Erythroblast (primary cell): Measurements from ENCODE around the gene NRXN3.

ENCODE experiments used
- GATA1 ChIP-seq: IDR thresholded peaks from 2 replicates; pipeline ENCODE4 v1.6.1; 2011; ENCODE audit warnings: low read depth, mild to moderate bottlenecking, control low read depth, low read length, moderate library complexity
- POLR2A ChIP-seq: IDR thresholded peaks from 2 replicates; pipeline ENCODE4 v1.6.1; 2011; ENCODE audit warnings: mild to moderate bottlenecking, low read length

DNA sequence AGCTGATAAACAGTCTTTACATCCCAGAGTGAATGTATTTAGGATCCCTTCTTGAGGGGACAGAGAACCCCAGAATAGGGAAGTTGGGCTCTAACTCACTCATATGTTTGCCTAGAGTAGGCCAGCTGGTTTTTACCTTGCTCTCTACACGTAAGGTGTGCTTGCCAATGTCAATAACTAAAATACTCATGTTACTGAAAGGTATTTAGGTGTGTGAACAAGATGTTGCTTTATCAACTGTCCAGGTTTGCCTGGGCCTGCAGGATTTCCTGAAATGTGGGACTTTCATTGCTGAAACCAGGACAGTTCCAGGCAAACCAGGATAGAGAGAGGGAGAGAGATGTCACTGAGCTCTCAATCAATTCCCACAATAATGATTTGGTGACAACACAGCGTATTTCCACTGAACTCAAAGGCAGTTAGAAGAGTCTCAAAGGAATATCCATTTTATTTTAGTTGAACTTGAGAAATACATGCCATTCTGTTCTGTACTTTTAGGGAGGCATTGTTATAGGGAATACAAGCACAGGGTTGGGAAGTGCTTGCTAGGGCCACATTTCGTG is 171.7 kb downstream of the NRXN3 start:
- no peak for TF ChIP-seq POLR2A
- no peak for TF ChIP-seq GATA1
